Activated T-helper 2 cell treated with anti-CD3 and anti-CD28 coated beads, Interferon-gamma antibody, Interleukin-2, Interleukin-4, amounts not matched to agents 10 μg/mL and 5 μg/mL and 100 μg/mL, durations not matched to agents 14 hours and 24 hours and 36 hours (primary cell): ENCODE measurements around the gene ST6GALNAC1. TPM values are rescaled to one million over a fixed set of nuclear protein-coding genes. Genes with fewer than 3 reads are reported as not detected.

ENCODE experiments used
- DNase-seq: peaks from one replicate; pipeline ENCODE4 v3.0.0; 2021; ENCODE audit warnings: low spot score
- H3K27ac Mint-ChIP-seq: one replicate; pipeline ENCODE4 v1.8.0; 2021; ENCODE audit warnings: mixed read lengths
- H3K27me3 Mint-ChIP-seq: one replicate; pipeline ENCODE4 v1.8.0; 2021; ENCODE audit warnings: low read depth, mixed read lengths
- H3K36me3 Mint-ChIP-seq: one replicate; pipeline ENCODE4 v1.8.0; 2021; ENCODE audit warnings: low read depth, mixed read lengths
- H3K4me1 Mint-ChIP-seq: one replicate; pipeline ENCODE4 v1.8.0; 2021; ENCODE audit warnings: low read depth, mixed read lengths
- H3K4me3 Mint-ChIP-seq: one replicate; pipeline ENCODE4 v1.8.0; 2021; ENCODE audit warnings: low read depth, mild to moderate bottlenecking, moderate library complexity, mixed read lengths
- H3K9me3 Mint-ChIP-seq: one replicate; pipeline ENCODE4 v1.8.0; 2021; ENCODE audit warnings: mixed read lengths
- intact Hi-C: fragments of 100-400 bp; cut with micrococcal nuclease; formaldehyde crosslinking; loops from one replicate; pipeline ENCODE4 v1.15.1; 2023
- total RNA-seq: library from RNA; stranded (reverse); gene quantifications from 2 replicates; pipeline ENCODE4 v1.2.3, GENCODE V29; 2022

Gene ST6GALNAC1
- total RNA-seq, 1 donor from 2014 or later = 0.14 TPM

DNA sequence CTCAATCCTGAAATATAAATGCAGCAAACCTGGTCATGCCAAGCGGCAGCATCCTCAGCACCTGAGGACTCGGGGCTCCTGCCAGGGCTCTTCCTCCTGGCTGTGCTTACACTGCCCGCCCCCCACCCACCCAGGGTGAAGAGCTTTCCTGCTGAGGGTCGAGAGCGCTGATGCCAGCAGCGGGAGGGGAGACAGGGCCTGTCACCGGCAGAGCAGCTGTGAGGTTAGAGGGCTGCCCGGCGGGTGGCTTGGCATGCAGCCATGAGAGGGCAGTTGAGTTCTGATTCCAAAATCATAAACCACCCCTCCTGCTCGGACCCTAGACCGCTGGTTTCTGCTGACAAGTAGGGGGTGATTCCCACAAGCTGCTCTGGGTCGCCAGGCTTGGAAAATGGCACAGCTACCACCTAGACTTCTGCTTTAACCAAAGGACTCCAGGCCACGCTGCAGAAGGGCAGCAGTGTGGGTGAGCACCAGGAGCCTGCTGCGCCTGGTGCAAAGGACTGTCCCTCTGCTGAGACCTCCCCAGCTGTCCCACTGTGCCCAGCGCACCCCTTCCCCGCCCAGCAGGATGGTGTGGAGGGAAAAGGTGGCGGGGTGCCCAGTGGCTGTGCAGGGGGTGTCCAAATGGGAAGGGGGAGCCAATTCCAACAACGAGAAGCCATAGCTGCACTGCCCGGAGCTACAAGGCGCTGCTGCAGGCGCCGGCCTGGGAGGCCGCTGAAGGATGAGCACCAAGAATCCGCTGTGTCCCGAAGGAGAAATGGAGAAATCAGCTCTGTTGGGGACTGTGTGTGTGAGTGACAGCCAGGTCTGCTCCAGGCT is 40.6 kb upstream of the ST6GALNAC1 start:
- Mint-ChIP-seq H3K4me3 (no peak overlapping the region), H3K27me3 (peaks cover 2% of the 10 kb centered on the region), H3K27ac (no peak overlapping the region), H3K36me3 (no peaks in the 10 kb centered on the region), H3K4me1 (no peaks in the 10 kb centered on the region), H3K9me3 (no peaks in the 10 kb centered on the region)
- intact Hi-C loops = no loop called here
- no peak for DNase-seq

DNA sequence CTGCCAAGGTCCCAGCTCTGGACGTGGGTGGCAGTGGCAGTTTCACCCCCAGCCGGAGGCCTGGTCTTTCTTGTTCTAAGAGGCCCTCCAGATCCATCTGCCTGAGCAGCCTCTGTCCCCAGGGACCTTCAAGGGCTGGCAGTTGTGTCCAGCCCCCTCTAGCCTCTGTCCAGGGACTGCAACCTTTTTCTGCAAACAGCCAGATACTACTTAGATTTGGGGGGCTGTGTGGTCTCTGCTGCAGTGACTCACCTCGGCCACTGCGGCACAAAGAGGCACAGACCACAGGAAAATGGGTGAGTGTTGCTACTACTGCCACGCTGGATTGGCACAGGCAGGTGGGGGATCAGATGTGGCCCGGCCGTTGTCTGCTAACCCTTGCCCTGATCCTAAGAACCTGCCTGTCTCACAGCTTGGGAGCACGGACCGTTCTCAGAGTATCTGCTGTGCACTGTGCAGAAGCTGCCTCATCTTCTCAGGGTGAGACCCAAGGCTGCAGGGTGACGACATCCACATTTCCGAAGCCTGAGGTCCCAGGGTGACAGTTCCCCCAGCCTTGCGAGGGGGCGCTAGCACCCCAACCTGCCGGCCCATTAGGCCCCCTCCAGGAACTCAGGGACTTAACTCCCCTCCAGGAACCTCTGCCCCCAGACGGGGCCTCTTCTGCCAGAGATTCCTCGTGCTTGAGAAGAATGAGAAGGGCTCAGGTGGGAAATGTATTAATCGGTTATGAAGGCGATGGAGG is 39.6 kb upstream of the ST6GALNAC1 start:
- Mint-ChIP-seq H3K27me3 (peaks cover 2% of the 10 kb centered on the region), H3K9me3 (no peaks in the 10 kb centered on the region), H3K4me1 (no peaks in the 10 kb centered on the region), H3K36me3 (no peaks in the 10 kb centered on the region), H3K27ac (no peak overlapping the region), H3K4me3 (no peak overlapping the region)
- intact Hi-C loops = no loop called here
- no peak for DNase-seq

DNA sequence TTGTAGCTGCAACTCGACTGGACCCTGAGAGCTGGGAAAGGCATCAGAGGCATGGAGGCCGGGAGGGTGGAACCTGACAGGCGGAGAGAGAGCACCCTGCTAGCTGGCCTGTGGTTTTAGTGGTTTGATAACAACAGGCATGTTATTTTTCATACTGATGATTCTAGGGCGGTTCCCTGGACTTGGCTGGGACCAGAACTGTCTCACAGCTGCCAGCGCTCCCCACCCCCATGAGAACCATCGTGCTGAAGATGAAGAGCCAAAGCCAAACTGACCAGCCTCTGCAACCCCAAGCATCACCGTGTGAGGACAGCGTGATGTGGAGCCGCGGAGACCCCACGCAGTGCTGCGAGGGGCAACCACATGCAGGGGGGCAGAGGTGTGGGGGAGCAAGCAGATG is 38.7 kb upstream of the ST6GALNAC1 start:
- intact Hi-C loops = no loop called here
- H3K4me1 Mint-ChIP-seq = no peaks in the 10 kb centered on the region

DNA sequence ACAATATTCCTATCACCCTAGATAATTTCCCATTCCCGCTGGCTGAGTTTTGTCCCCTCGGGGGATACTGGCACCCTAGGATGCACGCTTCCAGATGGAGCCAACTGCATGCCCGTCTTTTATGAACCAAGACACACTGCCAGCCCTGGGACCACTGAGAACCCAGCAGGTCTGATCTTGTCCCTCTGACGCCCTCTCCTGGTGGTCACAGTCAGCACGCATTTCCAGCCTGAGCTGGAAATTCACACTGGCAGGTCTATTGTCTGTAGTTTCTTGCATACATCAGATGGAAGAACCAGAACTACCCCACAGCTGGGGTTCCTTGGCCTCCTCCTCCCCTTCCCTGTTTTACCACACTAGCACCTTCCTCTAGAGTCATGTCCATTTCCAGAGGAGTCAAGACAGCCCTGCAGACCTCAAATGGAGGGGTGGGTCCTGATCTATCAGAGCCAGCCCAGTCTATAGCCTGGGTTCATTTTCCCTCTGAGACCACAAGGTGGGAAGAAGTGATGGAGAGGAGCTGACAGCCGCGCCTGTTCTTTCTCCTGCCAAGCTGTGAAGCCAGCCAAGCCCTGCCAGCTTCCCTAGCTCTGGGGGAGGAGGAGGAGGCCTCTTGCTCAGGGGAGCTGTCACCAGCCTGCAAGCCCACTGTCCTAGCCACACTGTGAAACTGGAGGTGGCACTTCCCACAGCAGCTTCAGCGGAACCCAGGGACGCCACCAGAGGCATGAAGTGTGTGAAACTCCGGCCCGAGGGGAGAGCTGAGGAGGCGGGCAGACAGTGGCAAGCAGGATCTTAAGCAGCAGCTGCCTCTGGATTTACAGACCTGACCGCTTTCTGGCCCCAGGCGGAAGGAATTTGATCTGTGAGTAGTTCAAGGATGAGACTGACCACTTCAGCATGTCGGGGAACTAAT is 37.9 kb upstream of the ST6GALNAC1 start:
- Mint-ChIP-seq H3K4me1 (no peaks in the 10 kb centered on the region), H3K4me3 (no peak overlapping the region), H3K36me3 (no peaks in the 10 kb centered on the region), H3K27ac (no peak overlapping the region), H3K27me3 (peaks cover 2% of the 10 kb centered on the region), H3K9me3 (no peaks in the 10 kb centered on the region)
- DNase-seq = peak; percentile 58
- intact Hi-C loops = no loop called here

More for the DNA sequence above, 38.7 kb upstream of the ST6GALNAC1 start:
- H3K4me3 Mint-ChIP-seq = no peak overlapping the region
- no peak overlapping the region for H3K27ac Mint-ChIP-seq
- no peaks in the 10 kb centered on the region for H3K9me3 Mint-ChIP-seq
- H3K27me3 Mint-ChIP-seq = peaks cover 2% of the 10 kb centered on the region
- no peaks in the 10 kb centered on the region for H3K36me3 Mint-ChIP-seq
- no peak for DNase-seq

DNA sequence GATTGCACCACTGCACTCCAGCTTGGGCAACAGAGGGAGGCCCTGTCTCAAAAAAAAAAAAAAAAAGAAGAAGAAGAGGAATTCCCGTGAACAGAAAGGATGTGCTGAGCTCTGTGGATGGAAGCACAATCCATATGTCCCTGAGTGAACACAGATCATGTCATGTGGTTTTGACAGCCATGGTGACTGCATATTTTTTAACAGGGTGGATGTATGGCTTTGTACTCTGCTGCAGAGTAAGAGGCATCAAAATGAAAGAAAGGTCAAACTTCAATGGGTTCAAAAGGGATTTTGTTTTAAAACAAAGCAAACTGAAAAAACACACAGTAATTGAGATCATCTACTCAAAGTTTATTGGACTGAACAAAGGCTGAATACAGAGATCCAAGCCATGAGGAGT is 35.7 kb upstream of the ST6GALNAC1 start:
- no peak overlapping the region for H3K4me3 Mint-ChIP-seq
- peaks cover 2% of the 10 kb centered on the region for H3K27me3 Mint-ChIP-seq
- no peaks in the 10 kb centered on the region for H3K36me3 Mint-ChIP-seq
- H3K27ac Mint-ChIP-seq = no peak overlapping the region
- intact Hi-C loops = no loop called here
- H3K4me1 Mint-ChIP-seq = no peaks in the 10 kb centered on the region
- DNase-seq = no peak
- no peaks in the 10 kb centered on the region for H3K9me3 Mint-ChIP-seq

DNA sequence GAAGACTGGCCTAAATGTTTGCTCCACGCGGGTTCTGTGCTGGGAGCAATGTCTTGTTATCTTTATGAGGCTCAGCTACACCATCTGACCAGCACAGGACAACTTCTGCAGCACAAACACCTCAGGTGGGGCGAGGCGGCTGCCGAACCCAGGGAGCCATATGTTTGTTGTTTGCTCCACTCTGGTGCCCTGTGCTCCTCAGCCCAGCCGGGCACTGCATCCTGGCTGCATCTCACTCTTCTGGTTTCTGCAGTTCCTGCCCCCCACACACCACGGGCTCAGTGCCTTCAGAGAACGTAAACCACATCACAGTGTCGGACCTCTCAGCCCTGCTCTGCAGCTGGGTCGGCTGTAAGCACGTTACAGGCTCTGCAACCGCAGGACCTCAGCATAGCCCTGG is 34.8 kb upstream of the ST6GALNAC1 start:
- Mint-ChIP-seq H3K27ac (no peak overlapping the region), H3K36me3 (no peaks in the 10 kb centered on the region), H3K4me3 (no peak overlapping the region), H3K9me3 (no peaks in the 10 kb centered on the region), H3K27me3 (peaks cover 2% of the 10 kb centered on the region), H3K4me1 (no peaks in the 10 kb centered on the region)
- DNase-seq = no peak
- intact Hi-C loops = no loop called here

DNA sequence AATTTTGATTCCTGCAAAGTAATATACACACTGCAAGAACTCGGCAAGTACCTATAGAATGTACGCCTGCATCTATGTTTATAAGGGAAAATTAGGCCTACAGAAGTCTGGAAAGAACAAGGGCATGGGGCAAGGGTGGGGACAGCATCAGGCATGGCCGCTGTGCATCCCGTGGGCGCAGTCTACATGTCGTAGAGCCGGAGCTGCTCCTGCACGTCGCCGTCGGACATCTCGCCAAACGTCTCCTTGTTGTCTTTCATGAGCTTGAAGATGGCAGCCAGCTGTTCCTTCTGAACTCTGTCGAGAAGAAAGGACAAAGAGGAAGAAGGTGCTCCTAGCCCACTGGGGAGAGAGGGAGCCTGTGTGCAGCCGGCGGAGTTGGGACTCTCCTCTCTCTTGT is 33.8 kb upstream of the ST6GALNAC1 start:
- H3K27ac Mint-ChIP-seq = no peak overlapping the region
- H3K27me3 Mint-ChIP-seq = peaks cover 2% of the 10 kb centered on the region
- intact Hi-C loops = no loop called here
- H3K36me3 Mint-ChIP-seq = no peaks in the 10 kb centered on the region
- peaks cover 4% of the 10 kb centered on the region for H3K4me1 Mint-ChIP-seq
- no peak for DNase-seq
- H3K9me3 Mint-ChIP-seq = no peaks in the 10 kb centered on the region
- no peak overlapping the region for H3K4me3 Mint-ChIP-seq

DNA sequence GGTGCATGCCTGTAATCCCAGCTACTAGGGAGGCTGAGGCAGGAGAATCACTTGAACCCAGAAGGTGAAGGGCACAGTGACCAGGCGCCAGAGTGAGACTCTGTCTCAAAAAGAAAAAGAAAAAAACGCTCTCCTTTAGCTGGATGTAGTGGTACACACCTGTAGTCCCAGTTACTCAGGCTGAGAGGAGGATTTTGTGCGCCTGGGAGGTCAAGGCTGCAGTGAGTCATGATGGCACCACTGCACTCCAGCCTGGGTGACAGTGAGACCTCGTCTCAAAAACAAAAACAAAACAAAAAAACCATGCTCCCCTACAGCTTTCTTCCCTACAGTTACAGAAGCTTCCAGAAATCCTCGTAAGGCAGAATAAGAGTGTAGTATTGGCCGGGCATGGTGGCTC is 33.1 kb upstream of the ST6GALNAC1 start:
- Mint-ChIP-seq H3K27ac (no peak overlapping the region), H3K4me1 (peaks cover 10% of the 10 kb centered on the region), H3K9me3 (no peaks in the 10 kb centered on the region), H3K4me3 (no peak overlapping the region), H3K27me3 (peaks cover 2% of the 10 kb centered on the region), H3K36me3 (no peaks in the 10 kb centered on the region)
- DNase-seq = no peak
- intact Hi-C loops = no loop called here

DNA sequence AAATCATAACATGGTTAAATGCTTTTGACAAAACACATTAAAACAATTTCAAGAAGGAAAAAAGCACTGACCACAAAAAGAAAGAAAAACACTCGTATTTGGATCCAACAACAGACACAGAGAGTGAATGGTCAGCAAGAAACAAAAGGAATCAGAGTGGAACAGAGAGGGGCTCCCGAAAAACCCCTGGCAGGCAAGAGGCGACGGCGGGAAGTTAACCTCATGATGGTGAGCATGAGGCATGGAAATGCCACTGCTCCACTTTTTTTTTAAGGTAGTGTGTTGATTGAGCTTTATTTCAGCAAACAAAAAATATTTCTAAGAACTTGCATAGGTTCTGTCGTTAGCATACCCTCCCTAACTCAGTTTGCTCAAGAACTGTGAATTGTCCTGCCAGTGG is 32.1 kb upstream of the ST6GALNAC1 start:
- H3K36me3 Mint-ChIP-seq = peaks cover 4% of the 10 kb centered on the region
- intact Hi-C loops = no loop called here
- H3K27me3 Mint-ChIP-seq = no peaks in the 10 kb centered on the region
- H3K9me3 Mint-ChIP-seq = peaks cover 2% of the 10 kb centered on the region
- no peak for DNase-seq
- H3K27ac Mint-ChIP-seq = no peak overlapping the region
- H3K4me3 Mint-ChIP-seq = no peak overlapping the region
- H3K4me1 Mint-ChIP-seq = peaks cover 18% of the 10 kb centered on the region

DNA sequence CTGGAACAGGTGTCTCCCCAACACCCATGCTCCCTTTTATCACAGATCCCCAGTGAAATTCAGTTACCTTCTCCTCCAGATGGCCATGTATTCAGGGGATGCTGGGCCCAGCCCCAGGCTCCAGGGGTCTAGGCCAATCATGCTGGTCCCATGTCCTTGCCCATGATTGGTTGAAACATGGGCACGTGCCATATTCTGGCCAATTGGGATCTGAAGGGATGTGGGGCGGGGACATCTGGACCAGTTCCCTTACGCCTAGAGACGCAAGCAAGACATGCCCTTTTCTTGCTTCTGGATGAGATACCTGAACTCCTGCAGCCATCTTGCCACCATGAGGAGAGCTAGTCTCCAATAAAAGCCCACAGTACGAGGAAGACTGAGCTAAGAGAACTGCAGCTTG is 31.0 kb upstream of the ST6GALNAC1 start:
- no peaks in the 10 kb centered on the region for H3K27me3 Mint-ChIP-seq
- H3K36me3 Mint-ChIP-seq = peaks cover 6% of the 10 kb centered on the region
- intact Hi-C loops = no loop called here
- peaks cover 24% of the 10 kb centered on the region for H3K4me1 Mint-ChIP-seq
- peaks cover 8% of the 10 kb centered on the region for H3K9me3 Mint-ChIP-seq
- DNase-seq = no peak
- H3K4me3 Mint-ChIP-seq = no peak overlapping the region
- no peak overlapping the region for H3K27ac Mint-ChIP-seq

DNA sequence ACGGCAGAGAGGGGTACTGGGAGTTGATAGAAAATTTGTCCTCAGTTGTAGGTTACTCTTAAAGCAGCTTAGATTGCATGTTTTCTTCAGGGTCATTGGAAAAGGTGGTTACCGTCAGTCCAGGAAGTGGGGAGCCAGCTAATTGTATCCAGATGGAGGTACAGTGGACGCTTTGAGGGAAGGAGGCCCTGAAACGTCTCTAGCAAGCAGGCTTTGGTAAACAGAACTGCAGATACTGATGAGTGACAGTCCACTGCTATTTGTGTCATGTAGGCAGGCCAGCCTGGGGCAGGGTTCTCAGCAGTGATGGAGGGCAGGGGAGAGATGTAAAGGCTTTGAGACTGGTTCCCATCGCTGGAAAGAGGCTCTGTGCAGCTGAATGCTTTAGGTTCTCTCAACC is 30.2 kb upstream of the ST6GALNAC1 start:
- intact Hi-C loops = no loop called here
- no peak overlapping the region for H3K4me3 Mint-ChIP-seq

DNA sequence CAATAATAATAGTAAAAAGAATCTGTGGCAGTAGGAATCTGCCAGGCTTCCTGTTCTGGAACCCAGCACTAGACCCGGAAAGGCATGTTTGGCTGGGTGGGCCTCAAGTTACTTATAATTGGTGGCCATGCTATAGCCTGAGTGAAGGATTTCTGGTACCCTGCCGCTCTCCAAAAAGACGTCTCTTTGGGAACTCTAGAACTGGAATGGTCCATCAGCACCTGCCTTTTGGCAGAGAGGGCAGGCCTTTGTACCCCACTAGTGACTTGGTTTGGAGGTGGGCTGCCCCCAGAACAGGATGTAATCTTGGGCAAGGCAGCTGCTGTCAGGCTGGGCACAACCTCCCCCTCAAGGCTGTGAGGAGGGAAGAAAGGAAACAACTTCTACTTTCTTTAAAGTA is 29.3 kb upstream of the ST6GALNAC1 start:
- Mint-ChIP-seq H3K4me1 (peaks cover 24% of the 10 kb centered on the region), H3K27me3 (no peaks in the 10 kb centered on the region), H3K36me3 (peaks cover 6% of the 10 kb centered on the region), H3K9me3 (peaks cover 8% of the 10 kb centered on the region), H3K27ac (peak overlapping the region; percentile 90), H3K4me3 (peak overlapping the region; percentile 91)
- intact Hi-C loops = no loop called here
- DNase-seq = no peak

More for the DNA sequence above, 30.2 kb upstream of the ST6GALNAC1 start:
- DNase-seq = no peak
- peaks cover 24% of the 10 kb centered on the region for H3K4me1 Mint-ChIP-seq
- peaks cover 8% of the 10 kb centered on the region for H3K9me3 Mint-ChIP-seq
- H3K27me3 Mint-ChIP-seq = no peaks in the 10 kb centered on the region
- no peak overlapping the region for H3K27ac Mint-ChIP-seq
- peaks cover 6% of the 10 kb centered on the region for H3K36me3 Mint-ChIP-seq
